OCI-LY7 (cell line): ENCODE measurements around the gene CAND2.

Source experiments
- EZH2phosphoT487 ChIP-seq: fragments of 200-600 bp; sonication (generic); IDR thresholded peaks from 2 replicates; pipeline ENCODE4 v1.6.1; 2018; ENCODE audit warnings: low read depth, borderline replicate concordance, mild to moderate bottlenecking, mixed run types, antibody characterized with exemption, low read length, moderate library complexity, mixed read lengths
- TF ChIP-seq, protein P1 (sequence below): fragments of 200-600 bp; sonication (generic); conservative IDR thresholded peaks from 2 replicates; pipeline ENCODE4 v1.5.1; 2014; ENCODE audit warnings: mild to moderate bottlenecking, antibody characterized with exemption, low read length, moderate library complexity, mixed read lengths

DNA sequence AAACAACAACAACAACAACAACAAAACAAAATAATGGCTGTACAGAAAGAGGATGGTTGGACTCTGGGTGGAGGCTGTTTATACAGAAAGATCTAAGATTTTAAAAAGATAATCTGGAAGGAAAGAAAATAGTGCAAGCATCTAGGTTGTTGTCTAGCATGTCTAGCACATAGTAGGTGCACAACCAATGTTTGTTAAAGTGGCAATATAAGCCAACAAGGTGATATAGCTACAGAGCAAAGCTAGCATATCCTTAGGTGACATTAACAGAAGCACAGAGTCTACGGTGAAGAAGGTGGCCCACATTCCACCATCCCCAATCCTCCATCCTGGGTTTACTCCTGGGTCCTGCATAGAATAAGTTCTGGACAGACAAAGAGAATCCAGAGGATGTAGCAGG lies 42.2 kb upstream of the CAND2 start:
- TF ChIP-seq, protein P1, sequence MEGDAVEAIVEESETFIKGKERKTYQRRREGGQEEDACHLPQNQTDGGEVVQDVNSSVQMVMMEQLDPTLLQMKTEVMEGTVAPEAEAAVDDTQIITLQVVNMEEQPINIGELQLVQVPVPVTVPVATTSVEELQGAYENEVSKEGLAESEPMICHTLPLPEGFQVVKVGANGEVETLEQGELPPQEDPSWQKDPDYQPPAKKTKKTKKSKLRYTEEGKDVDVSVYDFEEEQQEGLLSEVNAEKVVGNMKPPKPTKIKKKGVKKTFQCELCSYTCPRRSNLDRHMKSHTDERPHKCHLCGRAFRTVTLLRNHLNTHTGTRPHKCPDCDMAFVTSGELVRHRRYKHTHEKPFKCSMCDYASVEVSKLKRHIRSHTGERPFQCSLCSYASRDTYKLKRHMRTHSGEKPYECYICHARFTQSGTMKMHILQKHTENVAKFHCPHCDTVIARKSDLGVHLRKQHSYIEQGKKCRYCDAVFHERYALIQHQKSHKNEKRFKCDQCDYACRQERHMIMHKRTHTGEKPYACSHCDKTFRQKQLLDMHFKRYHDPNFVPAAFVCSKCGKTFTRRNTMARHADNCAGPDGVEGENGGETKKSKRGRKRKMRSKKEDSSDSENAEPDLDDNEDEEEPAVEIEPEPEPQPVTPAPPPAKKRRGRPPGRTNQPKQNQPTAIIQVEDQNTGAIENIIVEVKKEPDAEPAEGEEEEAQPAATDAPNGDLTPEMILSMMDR = no peak
- TF ChIP-seq EZH2phosphoT487 = no peak
